HCT116 (cell line): Measurements from ENCODE around the gene FANK1. TPM values are rescaled to one million over a fixed set of nuclear protein-coding genes. Genes with fewer than 3 reads are reported as not detected.
"Not testable (repeated sequence)": the region's sequence is repeated elsewhere in the genome, so short reads cannot be mapped to it uniquely, and the experiment has no call there.

Experiments
- ATAC-seq: fragments of 200-7000 bp; cut with Tn5 transposase; 2 replicates; pipeline ENCODE4 v1.9.1; 2020; ENCODE audit warnings: mild to moderate bottlenecking, moderate library complexity
- BruUV-seq: library from RNA; stranded (reverse); fragments of 400-500 nt; replicated peaks from 2 replicates; lab custom pipeline; 2021; lab: Mats Ljungman, UMichigan
- CTCF ChIA-PET: fragments of 300-600 bp; sonication (Branson Sonifier 250); formaldehyde crosslinking; loops from one replicate; lab custom pipeline; 2021; ENCODE audit warnings: antibody characterized with exemption; lab: Charles Lee
- POLR2A ChIA-PET: fragments of 300-600, 350-600 bp; sonication (Branson Sonifier 250); formaldehyde crosslinking; loops from one replicate; lab custom pipeline; 2021; ENCODE audit warnings: antibody characterized with exemption; lab: Charles Lee
- RAD21 ChIA-PET, 2 experiments: fragments of 300-600 bp; sonication (Branson Sonifier 250); formaldehyde crosslinking; loops; one replicate each; lab custom pipeline; 2023; ENCODE audit warnings: low total read pairs in 2 of 2; ENCODE audit not compliant: uncharacterized antibody in 2 of 2, unreplicated experiment in 2 of 2, low non-redundant PET in 1 of 2; lab: Charles Lee
- DNase-seq: peaks from one replicate; pipeline ENCODE4 v3.0.0-alpha.2; 2010; ENCODE audit warnings: low read depth, low spot score
- H2AFZ ChIP-seq: fragments of 200-600 bp; shearing (Covaris generic), sonication (generic); 2 replicates; pipeline ENCODE4 v1.6.1; 2017; ENCODE audit warnings: low read depth, mixed run types, mixed read lengths, antibody characterized with exemption, low read length; ENCODE audit not compliant: poor library complexity, severe bottlenecking
- H3K27ac ChIP-seq: 2 replicates; pipeline ENCODE4 v1.5.1; 2012; ENCODE audit warnings: low read depth, low read length
- H3K27me3 ChIP-seq: fragments of 200-600 bp; sonication (generic); 2 replicates; pipeline ENCODE4 v1.6.1; 2016; ENCODE audit warnings: mixed run types, low read length, mixed read lengths; ENCODE audit not compliant: insufficient read depth
- H3K36me3 ChIP-seq, 2 experiments: fragments of 200-500 bp in 1 of 2; fragments of 200-600 bp in 1 of 2; sonication (Bioruptor generic) in 1 of 2; sonication (generic) in 1 of 2; 2 replicates each; pipeline versions ENCODE4 v1.5.1 to v1.6.1; 2014 to 2016; ENCODE audit warnings: low read length in 2 of 2, inconsistent platforms in 1 of 2, mixed read lengths in 1 of 2, mixed run types in 1 of 2; ENCODE audit not compliant: insufficient read depth in 2 of 2, control insufficient read depth in 1 of 2
- H3K4me1 ChIP-seq, 2 experiments: fragments of 200-600 bp in 1 of 2; sonication (generic) in 1 of 2; 2 replicates each; pipeline versions ENCODE4 v1.5.1 to v1.6.1; 2012 to 2017; ENCODE audit warnings: low read length in 2 of 2, inconsistent platforms in 1 of 2, mild to moderate bottlenecking in 1 of 2, mixed read lengths in 1 of 2, mixed run types in 1 of 2, moderate library complexity in 1 of 2; ENCODE audit not compliant: insufficient read depth in 2 of 2, control insufficient read depth in 1 of 2
- H3K4me2 ChIP-seq: fragments of 200-600 bp; sonication (generic); 2 replicates; pipeline ENCODE4 v1.6.1; 2017; ENCODE audit warnings: mixed run types, low read length, mixed read lengths
- H3K4me3 ChIP-seq, 2 experiments: fragments of 200-600 bp in 1 of 2; sonication (generic) in 1 of 2; replicated peaks in 1 of 2; 2 replicates each; pipeline ENCODE4 v1.5.1; 2011 to 2016; ENCODE audit warnings: low read length in 2 of 2, control low read depth in 1 of 2, low read depth in 1 of 2, mild to moderate bottlenecking in 1 of 2, mixed read lengths in 1 of 2, mixed run types in 1 of 2
- H3K79me2 ChIP-seq: fragments of 200-600 bp; sonication (generic); 2 replicates; pipeline ENCODE4 v1.6.1; 2017; ENCODE audit warnings: mild to moderate bottlenecking, mixed run types, low read length, moderate library complexity, mixed read lengths; ENCODE audit not compliant: insufficient read depth
- H3K9ac ChIP-seq: fragments of 200-600 bp; sonication (generic); 2 replicates; pipeline ENCODE4 v1.6.1; 2016; ENCODE audit warnings: low read length, mixed read lengths
- H3K9me2 ChIP-seq: fragments of 200-600 bp; sonication (generic), shearing (Covaris generic); 2 replicates; pipeline ENCODE4 v1.6.1; 2017; ENCODE audit warnings: mixed run types, mild to moderate bottlenecking, moderate library complexity; ENCODE audit not compliant: insufficient read depth
- H3K9me3 ChIP-seq, 2 experiments: fragments of 200-500 bp in 1 of 2; fragments of 200-600 bp in 1 of 2; sonication (Bioruptor generic) in 1 of 2; sonication (generic) in 1 of 2; 2 replicates each; pipeline ENCODE4 v1.6.1; 2014 to 2017; ENCODE audit warnings: low read length in 2 of 2, mixed read lengths in 2 of 2, inconsistent platforms in 1 of 2, low read depth in 1 of 2, mild to moderate bottlenecking in 1 of 2, mixed run types in 1 of 2, moderate library complexity in 1 of 2; ENCODE audit not compliant: control insufficient read depth in 1 of 2, insufficient read depth in 1 of 2
- H4K20me1 ChIP-seq: fragments of 200-600 bp; sonication (generic), shearing (Covaris generic); 2 replicates; pipeline ENCODE4 v1.6.1; 2017; ENCODE audit warnings: mixed run types, mild to moderate bottlenecking, moderate library complexity; ENCODE audit not compliant: insufficient read depth
- CBX3 ChIP-seq: IDR thresholded peaks from 2 replicates; pipeline ENCODE4 v1.6.1; 2012; ENCODE audit warnings: low read depth
- CEBPB ChIP-seq: IDR thresholded peaks from 2 replicates; pipeline ENCODE4 v1.6.1; 2012; ENCODE audit warnings: low read depth
- EZH2 ChIP-seq: fragments of 200-600 bp; sonication (generic); IDR thresholded peaks from 2 replicates; pipeline ENCODE4 v1.6.1; 2017; ENCODE audit warnings: antibody characterized with exemption, mixed run types
- JUND ChIP-seq: IDR thresholded peaks from 2 replicates; pipeline ENCODE4 v1.6.1; 2012
- POLR2AphosphoS5 ChIP-seq: IDR thresholded peaks from 2 replicates; pipeline ENCODE4 v1.6.1; 2011; ENCODE audit warnings: mild to moderate bottlenecking, low read depth, low read length, moderate library complexity
- RAD21 ChIP-seq: IDR thresholded peaks from 2 replicates; pipeline ENCODE4 v1.6.1; 2012; ENCODE audit warnings: low read depth, mild to moderate bottlenecking
- TCF7L2 ChIP-seq: IDR thresholded peaks from 2 replicates; pipeline ENCODE4 v1.7.0; 2011; ENCODE audit warnings: borderline replicate concordance, inconsistent platforms; ENCODE audit not compliant: insufficient read depth, insufficient read length; ENCODE audit errors: extremely low read depth
- YY1 ChIP-seq: IDR thresholded peaks from 2 replicates; pipeline ENCODE4 v1.6.1; 2011; ENCODE audit warnings: low read length, low read depth, moderate library complexity, mild to moderate bottlenecking; ENCODE audit not compliant: insufficient replicate concordance; ENCODE audit errors: extremely low read depth
- ZFX ChIP-seq: fragments of 450-650 bp; IDR thresholded peaks from 2 replicates; pipeline ENCODE4 v1.6.1; 2017
- ZNF274 ChIP-seq: fragments of 200-500 bp; sonication (Bioruptor generic); IDR thresholded peaks from 2 replicates; pipeline ENCODE4 v1.6.1; 2014; ENCODE audit warnings: mild to moderate bottlenecking, low read depth, low read length, inconsistent platforms
- intact Hi-C: fragments of 100-400 bp; cut with micrococcal nuclease; formaldehyde crosslinking; loops from 2 replicates; pipeline ENCODE4 v1.10.0; 2022
- total RNA-seq: library from RNA; stranded (reverse); gene quantifications from one replicate; pipeline ENCODE4 v1.2.1, GENCODE V29; 2021; ENCODE audit not compliant: unreplicated experiment
- TF ChIP-seq, protein P1 (sequence below): IDR thresholded peaks from 2 replicates; pipeline ENCODE4 v1.6.1; 2012
- TF ChIP-seq, protein P2 (sequence below), 3 experiments: fragments of 200-600 bp in 1 of 3; sonication (generic) in 1 of 3; IDR thresholded peaks in 2 of 3; conservative IDR thresholded peaks in 1 of 3; 2 replicates each; pipeline ENCODE4 v1.5.1; 2012 to 2017; ENCODE audit warnings: low read depth in 2 of 3, low read length in 2 of 3, antibody characterized with exemption in 1 of 3, borderline replicate concordance in 1 of 3, control low read depth in 1 of 3, mild to moderate bottlenecking in 1 of 3, mixed read lengths in 1 of 3, mixed run types in 1 of 3, moderate library complexity in 1 of 3; ENCODE audit not compliant: insufficient read depth in 1 of 3

The FANK1 gene
- total RNA-seq, 1 experiment from 2014 or later = 5.4 TPM

DNA sequence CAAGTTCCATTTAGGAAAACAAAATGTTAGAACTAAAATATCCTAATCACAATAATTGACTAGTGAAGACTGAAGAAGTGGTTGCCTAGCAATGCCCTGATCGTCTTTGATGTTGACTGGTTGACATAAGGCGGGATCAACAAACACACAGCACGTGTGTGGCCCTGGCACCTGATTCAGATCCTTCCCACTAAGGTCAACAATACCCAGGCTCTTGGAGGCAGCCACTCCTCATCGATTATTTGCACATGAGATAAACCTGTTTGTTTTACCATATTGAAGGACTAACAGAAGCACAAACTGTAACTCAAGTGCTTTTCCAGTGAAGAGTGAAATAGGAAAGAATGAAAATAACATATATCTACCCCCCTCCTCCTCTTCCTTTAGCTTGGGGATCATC lies 15.6 kb downstream of the FANK1 start (continued):
- TF ChIP-seq POLR2AphosphoS5 = no peak
- no peak for TF ChIP-seq CEBPB
- no peak for TF ChIP-seq ZNF274
- TF ChIP-seq EZH2 = no peak
- TF ChIP-seq, protein P1, sequence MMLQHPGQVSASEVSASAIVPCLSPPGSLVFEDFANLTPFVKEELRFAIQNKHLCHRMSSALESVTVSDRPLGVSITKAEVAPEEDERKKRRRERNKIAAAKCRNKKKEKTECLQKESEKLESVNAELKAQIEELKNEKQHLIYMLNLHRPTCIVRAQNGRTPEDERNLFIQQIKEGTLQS = no peak
- no peak for TF ChIP-seq ZFX
- TF ChIP-seq YY1 = no peak
- TF ChIP-seq CBX3 = no peak

DNA sequence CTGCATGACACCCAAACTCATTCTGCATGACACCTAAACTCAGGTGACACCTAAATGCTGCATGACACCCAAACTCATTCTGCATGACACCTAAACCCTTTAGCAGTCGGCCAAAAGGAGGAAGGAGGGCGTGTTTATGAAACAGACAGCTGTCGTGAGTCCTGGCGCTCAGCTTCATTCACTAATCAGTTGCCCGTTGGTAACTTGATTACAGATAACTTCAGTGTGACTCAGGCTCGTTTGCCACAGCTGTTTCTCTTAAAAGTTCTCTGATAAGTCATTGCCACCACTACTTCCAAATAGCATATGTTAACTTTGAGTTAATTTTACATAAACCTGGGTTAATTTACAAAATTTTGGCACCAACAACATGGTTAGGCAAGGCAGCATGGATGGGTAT lies 16.9 kb downstream of the FANK1 start:
- H3K79me2 ChIP-seq, H3K36me3 ChIP-seq, H3K27me3 ChIP-seq, CTCF ChIA-PET, POLR2A ChIA-PET, intact Hi-C loops, H3K9ac ChIP-seq, DNase-seq, H3K4me3 ChIP-seq, BruUV-seq, H4K20me1 ChIP-seq, ATAC-seq, H2AFZ ChIP-seq, H3K4me1 ChIP-seq, H3K9me2 ChIP-seq, H3K4me2 ChIP-seq, RAD21 ChIA-PET, H3K9me3 ChIP-seq, H3K27ac ChIP-seq: not testable (repeated sequence)

DNA sequence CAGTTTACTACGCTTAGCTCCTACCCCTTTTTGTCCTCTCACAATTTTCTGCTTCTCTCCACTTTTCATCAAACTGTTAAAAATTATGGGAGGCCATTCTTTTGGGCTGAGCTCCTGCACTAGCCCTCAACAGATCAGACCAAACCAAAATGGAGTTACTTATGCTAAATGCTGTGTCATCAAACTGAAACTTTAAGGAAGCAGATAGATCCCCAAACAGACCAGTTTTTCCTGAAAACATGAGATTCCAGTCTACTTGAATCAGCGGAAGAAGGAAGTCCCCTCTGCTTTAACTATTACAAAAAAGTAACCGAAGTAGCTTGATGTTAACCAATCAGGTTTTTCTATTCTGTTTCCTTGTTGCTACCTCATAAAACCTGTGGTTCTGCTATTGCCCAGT lies 20.6 kb downstream of the FANK1 start:
- intact Hi-C loops = no loop called here
- TF ChIP-seq CEBPB (no peak), EZH2 (no peak), JUND (no peak), TCF7L2 (no peak), RAD21 (no peak)
- TF ChIP-seq, protein P2, sequence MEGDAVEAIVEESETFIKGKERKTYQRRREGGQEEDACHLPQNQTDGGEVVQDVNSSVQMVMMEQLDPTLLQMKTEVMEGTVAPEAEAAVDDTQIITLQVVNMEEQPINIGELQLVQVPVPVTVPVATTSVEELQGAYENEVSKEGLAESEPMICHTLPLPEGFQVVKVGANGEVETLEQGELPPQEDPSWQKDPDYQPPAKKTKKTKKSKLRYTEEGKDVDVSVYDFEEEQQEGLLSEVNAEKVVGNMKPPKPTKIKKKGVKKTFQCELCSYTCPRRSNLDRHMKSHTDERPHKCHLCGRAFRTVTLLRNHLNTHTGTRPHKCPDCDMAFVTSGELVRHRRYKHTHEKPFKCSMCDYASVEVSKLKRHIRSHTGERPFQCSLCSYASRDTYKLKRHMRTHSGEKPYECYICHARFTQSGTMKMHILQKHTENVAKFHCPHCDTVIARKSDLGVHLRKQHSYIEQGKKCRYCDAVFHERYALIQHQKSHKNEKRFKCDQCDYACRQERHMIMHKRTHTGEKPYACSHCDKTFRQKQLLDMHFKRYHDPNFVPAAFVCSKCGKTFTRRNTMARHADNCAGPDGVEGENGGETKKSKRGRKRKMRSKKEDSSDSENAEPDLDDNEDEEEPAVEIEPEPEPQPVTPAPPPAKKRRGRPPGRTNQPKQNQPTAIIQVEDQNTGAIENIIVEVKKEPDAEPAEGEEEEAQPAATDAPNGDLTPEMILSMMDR (IDR thresholded peaks at IDR 0.05 in 2 of 3, conservative IDR thresholded peaks at IDR 0.05 in 1 of 3; ENCODE audit: borderline replicate concordance in 1 of 3, insufficient read depth in 1 of 3, low read depth in 2 of 3, low read length in 2 of 3) = no peak
- Histone ChIP-seq H3K27ac (no peak overlapping the region), H3K9me2 (no peaks in the 10 kb centered on the region), H3K9ac (no peak overlapping the region), H3K4me3 (no peak overlapping the region), H3K4me2 (no peak overlapping the region), H3K79me2 (no peaks in the 10 kb centered on the region), H2AFZ (no peak overlapping the region), H3K27me3 (no peaks in the 10 kb centered on the region), H3K36me3 (no peaks in the 10 kb centered on the region), H3K4me1 (peaks cover 0 to 6% of the 10 kb centered on the region in 2 experiments; a peak in 1 of 4 replicates), H3K9me3 (no peaks in the 10 kb centered on the region), H4K20me1 (no peaks in the 10 kb centered on the region)
- ChIA-PET CTCF (interaction anchor here (1.0 kb wide), 1 partner anchor 17 kb away, joined by 3 read pairs; no protein-coding TSS in a partner anchor), RAD21 (no interaction called here), POLR2A (no interaction called here)
- ATAC-seq (no peak), DNase-seq (no peak)
- no TSS peak for BruUV-seq
